Endothelial cell of umbilical vein (primary cell): ENCODE measurements around the gene C1orf53. TPM values are rescaled to one million over a fixed set of nuclear protein-coding genes. Genes with fewer than 3 reads are reported as not detected.

Source experiments
- BruUV-seq: library from RNA; stranded (reverse); fragments of 400-500 nt; replicated peaks from 2 replicates; lab custom pipeline; 2021; lab: Mats Ljungman, UMichigan
- CTCF ChIA-PET: fragments of 300-600, 350-600 bp; sonication (Branson Sonifier 250); formaldehyde crosslinking; loops from one replicate; lab custom pipeline; 2021; ENCODE audit warnings: antibody characterized with exemption, inconsistent platforms; lab: Charles Lee
- POLR2A ChIA-PET: fragments of 300-600, 350-600 bp; sonication (Branson Sonifier 250); formaldehyde crosslinking; loops from one replicate; lab custom pipeline; 2021; ENCODE audit warnings: antibody characterized with exemption, inconsistent platforms; lab: Charles Lee
- DNase-seq: peaks from one replicate; pipeline ENCODE4 v3.0.0-alpha.2; 2011; ENCODE audit warnings: low read depth, low spot score
- FAIRE-seq: peaks from 2 replicates; lab custom pipeline; 2011; peaks lifted over from hg19 to GRCh38; lab: Jason Lieb, UNC
- H2AFZ ChIP-seq: 2 replicates; pipeline ENCODE4 v1.6.0; 2012; ENCODE audit warnings: low read depth, low read length, control low read depth, inconsistent platforms
- H3K27ac ChIP-seq: 2 replicates; pipeline ENCODE4 v1.5.1; 2011; ENCODE audit warnings: low read depth, mild to moderate bottlenecking, control low read depth, low read length, moderate library complexity; ENCODE audit not compliant: insufficient read depth
- H3K27me3 ChIP-seq, 2 experiments: 2 replicates each; pipeline versions ENCODE4 v1.6.0 to v1.6.1; 2011; ENCODE audit warnings: low read length in 2 of 2, mixed read lengths in 1 of 2; ENCODE audit not compliant: control insufficient read depth in 2 of 2, insufficient read depth in 2 of 2
- H3K36me3 ChIP-seq, 2 experiments: 2 replicates in 1 of 2; 3 replicates in 1 of 2; pipeline ENCODE4 v1.5.1; 2011; ENCODE audit warnings: low read length in 2 of 2, mild to moderate bottlenecking in 1 of 2, moderate library complexity in 1 of 2; ENCODE audit not compliant: control insufficient read depth in 2 of 2, insufficient read depth in 2 of 2; ENCODE audit errors: extremely low read depth in 1 of 2
- H3K4me1 ChIP-seq: 3 replicates; pipeline ENCODE4 v1.5.1; 2011; ENCODE audit warnings: mild to moderate bottlenecking, low read length; ENCODE audit not compliant: control insufficient read depth, insufficient read depth; ENCODE audit errors: extremely low read depth
- H3K4me2 ChIP-seq: 2 replicates; pipeline ENCODE4 v1.6.1; 2011; ENCODE audit warnings: low read length, control low read depth, mixed read lengths; ENCODE audit not compliant: insufficient read depth
- H3K4me3 ChIP-seq, 3 experiments: fragments of 200-600 bp in 1 of 3; sonication (generic), shearing (Covaris generic) in 1 of 3; replicated peaks in 1 of 3; 2 replicates each; pipeline ENCODE4 v1.5.1; 2011 to 2016; ENCODE audit warnings: control low read depth in 3 of 3, low read length in 3 of 3, mild to moderate bottlenecking in 2 of 3, inconsistent platforms in 1 of 3, low read depth in 1 of 3, moderate library complexity in 1 of 3; ENCODE audit not compliant: insufficient read depth in 1 of 3
- H3K79me2 ChIP-seq: 2 replicates; pipeline ENCODE4 v1.6.0; 2012; ENCODE audit warnings: low read length, inconsistent platforms; ENCODE audit not compliant: control insufficient read depth, insufficient read depth
- H3K9ac ChIP-seq: replicated peaks from 2 replicates; pipeline ENCODE3; 2011; ENCODE audit warnings: low read length, control low read depth; ENCODE audit not compliant: insufficient read depth; ENCODE audit errors: extremely low read depth
- H3K9me1 ChIP-seq: replicated peaks from 3 replicates; pipeline ENCODE4 v1.6.0; 2011; ENCODE audit warnings: mild to moderate bottlenecking, low read length; ENCODE audit not compliant: control insufficient read depth, insufficient read depth; ENCODE audit errors: extremely low read depth
- H3K9me3 ChIP-seq: replicated peaks from 2 replicates; pipeline ENCODE4 v1.5.1; 2012; ENCODE audit warnings: low read length, inconsistent platforms; ENCODE audit not compliant: control insufficient read depth, insufficient read depth
- H4K20me1 ChIP-seq: replicated peaks from 2 replicates; pipeline ENCODE3; 2011; ENCODE audit warnings: mild to moderate bottlenecking, low read length; ENCODE audit not compliant: control insufficient read depth, insufficient read depth; ENCODE audit errors: extremely low read depth
- CTCF ChIP-seq, 2 donors: IDR thresholded peaks; 1 replicate in 1 of 2; 2 replicates in 1 of 2; pipeline ENCODE4 v1.5.1; 2011; ENCODE audit warnings: low read length in 2 of 2, mild to moderate bottlenecking in 2 of 2, moderate library complexity in 2 of 2, control low read depth in 1 of 2, inconsistent platforms in 1 of 2, low read depth in 1 of 2; ENCODE audit not compliant: insufficient read depth in 1 of 2; ENCODE audit errors: extremely low read depth in 1 of 2
- EZH2 ChIP-seq: IDR thresholded peaks from 2 replicates; pipeline ENCODE4 v1.6.1; 2012; ENCODE audit warnings: borderline replicate concordance, low read depth, mild to moderate bottlenecking, moderate library complexity, low read length, inconsistent platforms; ENCODE audit not compliant: severe bottlenecking
- GATA2 ChIP-seq: IDR thresholded peaks from 2 replicates; pipeline ENCODE4 v1.7.0; 2011; ENCODE audit warnings: low read depth, mild to moderate bottlenecking, moderate library complexity, mixed read lengths, low read length; ENCODE audit not compliant: insufficient read length, insufficient read depth
- JUN ChIP-seq: IDR thresholded peaks from 2 replicates; pipeline ENCODE4 v1.6.1; 2011; ENCODE audit warnings: borderline replicate concordance, low read depth; ENCODE audit not compliant: insufficient read length, insufficient read depth
- MAX ChIP-seq: IDR thresholded peaks from 2 replicates; pipeline ENCODE4 v1.6.1; 2011; ENCODE audit not compliant: insufficient read depth, insufficient read length
- POLR2A ChIP-seq: IDR thresholded peaks from 2 replicates; pipeline ENCODE4 v1.6.1; 2012; ENCODE audit warnings: low read depth, mild to moderate bottlenecking, control low read depth, low read length
- dilution Hi-C: fragments of 300-500 bp; cut with MboI; formaldehyde crosslinking; loops from one replicate; pipeline ENCODE4 v1.15.0; 2019; ENCODE audit warnings: low sequenced_read_pairs; ENCODE audit not compliant: extremely low pct_ligation_motif_present
- intact Hi-C: fragments of 100-400 bp; cut with micrococcal nuclease; formaldehyde crosslinking; loops from one replicate; pipeline ENCODE4 v1.10.0; 2022
- polyA plus RNA-seq, 4 experiments: library from polyadenylated mRNA; depleted of rRNA in 3 of 4; stranded (reverse) in 3 of 4; unstranded in 1 of 4; fragments of >200 nt; gene quantifications; 2 replicates each; pipeline versions ENCODE4 v1.2.1 to v1.2.3, GENCODE V29; 2011 to 2012; ENCODE audit warnings: missing spikeins in 1 of 4
- total RNA-seq: library from RNA; stranded (reverse); gene quantifications from 2 replicates; pipeline ENCODE4 v1.2.3, GENCODE V29; 2021

C1orf53 gene
- total and polyA plus RNA-seq, 2 donors (not counting 3 experiments of a cell fraction or from before 2014, with no cell fraction given), result 3.5 to 6.5 TPM

GRCh38 chr1:197919346-197920066 is 17.1 kb downstream of the C1orf53 start:
- POLR2A ChIA-PET, result no interaction called here
- TF ChIP-seq EZH2, result peak; percentile 99
- no peak for TF ChIP-seq JUN
- TF ChIP-seq MAX, result no peak

GRCh38 chr1:197920067-197920396 is 17.6 kb downstream of the C1orf53 start:
- BruUV-seq, result no TSS peak
- Histone ChIP-seq H3K4me1 (peaks cover 27% of the 10 kb centered on the region), H3K9ac (no peak overlapping the region), H2AFZ (no peak overlapping the region), H3K9me1 (no peaks in the 10 kb centered on the region), H3K27me3 (peaks cover 73% of the 10 kb centered on the region in 2 experiments), H3K79me2 (no peaks in the 10 kb centered on the region), H4K20me1 (no peaks in the 10 kb centered on the region), H3K36me3 (no peaks in the 10 kb centered on the region), H3K9me3 (no peaks in the 10 kb centered on the region), H3K4me3 (no peak overlapping the region), H3K4me2 (no peak overlapping the region), H3K27ac (no peak overlapping the region)
- CTCF ChIA-PET, result interaction anchor here (0.7 to 3.2 kb wide), 3 partner anchors 10 to 394 kb away, joined by 3 to 18 read pairs (median 5); no protein-coding TSS in a partner anchor
- POLR2A ChIA-PET, result no interaction called here
- TF ChIP-seq GATA2, result no peak
- TF ChIP-seq JUN, result no peak
- TF ChIP-seq POLR2A, result no peak
- TF ChIP-seq MAX, result no peak
- peak; percentile 49 for TF ChIP-seq EZH2
- no peak for TF ChIP-seq CTCF (IDR thresholded peaks at IDR 0.05; ENCODE audit: extremely low read depth in 1 of 2, insufficient read depth in 1 of 2, low read depth in 1 of 2, low read length in 2 of 2)
- DNase-seq (no peak), FAIRE-seq (no peak)
- intact Hi-C loops, result no loop called here
- dilution Hi-C loops, result no loop called here

More at GRCh38 chr1:197919346-197920066, 17.1 kb downstream of the C1orf53 start:
- no TSS peak for BruUV-seq
- Histone ChIP-seq H3K27ac (no peak overlapping the region), H3K9ac (no peak overlapping the region), H3K9me3 (no peaks in the 10 kb centered on the region), H3K27me3 (peaks cover 78 to 79% of the 10 kb centered on the region in 2 experiments), H3K79me2 (no peaks in the 10 kb centered on the region), H4K20me1 (no peaks in the 10 kb centered on the region), H3K9me1 (no peaks in the 10 kb centered on the region), H3K4me1 (peaks cover 27% of the 10 kb centered on the region), H3K4me3 (no peak overlapping the region), H3K36me3 (no peaks in the 10 kb centered on the region), H3K4me2 (peak overlapping the region; percentile 16), H2AFZ (no peak overlapping the region)
- dilution Hi-C loops (no loop called here), intact Hi-C loops (loop anchor here (5.0 kb wide), 5 partner anchors 147 to 768 kb away; partner anchors contain the start of gene NEK7)
- FAIRE-seq, result peak; percentile 47
- peak; percentile 16 for DNase-seq
- CTCF ChIA-PET, result interaction anchor here (0.7 to 5.0 kb wide), 4 partner anchors 17 to 393 kb away, joined by 3 to 32 read pairs (median 10); no protein-coding TSS in a partner anchor
